SK-N-SH (cell line): ENCODE measurements around the gene ADD3.

Experiments used
- FOXJ3 ChIP-seq: sonication (generic); formaldehyde crosslinking; IDR thresholded peaks from 2 replicates; pipeline ENCODE4 v1.5.1; 2020; ENCODE audit warnings: mild to moderate bottlenecking, missing genetic modification reagents
- JUND ChIP-seq: IDR thresholded peaks from 2 replicates; pipeline ENCODE4 v1.4.0; 2012
- MXI1 ChIP-seq: IDR thresholded peaks from 2 replicates; pipeline ENCODE4 v1.6.1; 2012; ENCODE audit warnings: mild to moderate bottlenecking, low read depth, low read length, improper control_type of control experiment
- POLR2AphosphoS5 ChIP-seq: IDR thresholded peaks from 2 replicates; pipeline ENCODE4 v1.6.1; 2012; ENCODE audit warnings: low read depth, low read length
- TAF1 ChIP-seq: IDR thresholded peaks from 2 replicates; pipeline ENCODE4 v1.6.1; 2012; ENCODE audit warnings: low read depth, mild to moderate bottlenecking, low read length, moderate library complexity, borderline replicate concordance
- TCF12 ChIP-seq: IDR thresholded peaks from 2 replicates; pipeline ENCODE4 v1.4.0; 2012
- TEAD4 ChIP-seq: IDR thresholded peaks from 2 replicates; pipeline ENCODE4 v1.4.0; 2012; ENCODE audit warnings: mild to moderate bottlenecking, borderline replicate concordance; ENCODE audit not compliant: insufficient read depth
- TF ChIP-seq, protein P1 (sequence below): fragments of 200-600 bp; sonication (generic); IDR thresholded peaks from 2 replicates; pipeline ENCODE4 v1.6.1; 2017; ENCODE audit warnings: antibody characterized with exemption, mild to moderate bottlenecking, moderate library complexity

DNA sequence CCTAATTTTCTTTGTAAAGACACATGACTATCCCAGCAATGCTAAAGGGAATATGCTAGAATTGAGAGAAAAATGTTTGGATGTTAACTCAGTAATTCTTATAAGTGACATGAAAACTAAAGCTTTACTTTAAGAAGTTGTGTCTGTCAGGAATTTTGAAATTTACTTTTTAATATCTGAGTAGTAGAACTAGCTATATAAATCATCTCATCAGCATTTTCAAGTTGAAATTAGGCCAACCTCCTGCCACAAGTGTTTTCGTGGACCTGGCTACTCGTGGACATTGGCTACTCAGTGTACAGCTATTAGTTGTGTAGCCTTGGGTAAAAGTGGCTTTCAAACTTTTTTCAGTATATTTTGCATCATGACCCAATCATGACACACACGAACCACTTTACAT lies 70.5 kb downstream of the ADD3 start:
- TF ChIP-seq, protein P1, sequence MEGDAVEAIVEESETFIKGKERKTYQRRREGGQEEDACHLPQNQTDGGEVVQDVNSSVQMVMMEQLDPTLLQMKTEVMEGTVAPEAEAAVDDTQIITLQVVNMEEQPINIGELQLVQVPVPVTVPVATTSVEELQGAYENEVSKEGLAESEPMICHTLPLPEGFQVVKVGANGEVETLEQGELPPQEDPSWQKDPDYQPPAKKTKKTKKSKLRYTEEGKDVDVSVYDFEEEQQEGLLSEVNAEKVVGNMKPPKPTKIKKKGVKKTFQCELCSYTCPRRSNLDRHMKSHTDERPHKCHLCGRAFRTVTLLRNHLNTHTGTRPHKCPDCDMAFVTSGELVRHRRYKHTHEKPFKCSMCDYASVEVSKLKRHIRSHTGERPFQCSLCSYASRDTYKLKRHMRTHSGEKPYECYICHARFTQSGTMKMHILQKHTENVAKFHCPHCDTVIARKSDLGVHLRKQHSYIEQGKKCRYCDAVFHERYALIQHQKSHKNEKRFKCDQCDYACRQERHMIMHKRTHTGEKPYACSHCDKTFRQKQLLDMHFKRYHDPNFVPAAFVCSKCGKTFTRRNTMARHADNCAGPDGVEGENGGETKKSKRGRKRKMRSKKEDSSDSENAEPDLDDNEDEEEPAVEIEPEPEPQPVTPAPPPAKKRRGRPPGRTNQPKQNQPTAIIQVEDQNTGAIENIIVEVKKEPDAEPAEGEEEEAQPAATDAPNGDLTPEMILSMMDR: no peak
- no peak for TF ChIP-seq TCF12
- TF ChIP-seq JUND: no peak
- no peak for TF ChIP-seq TEAD4
- no peak for TF ChIP-seq FOXJ3
- TF ChIP-seq TAF1: no peak
- TF ChIP-seq MXI1: no peak
- no peak for TF ChIP-seq POLR2AphosphoS5
